Stimulated activated effector memory CD8-positive, alpha-beta T cell treated with anti-CD3 and anti-CD28 coated beads, Interleukin-12 subunit alpha, Interleukin-12 subunit beta, amount 100 ng/mL, for 72 hours (primary cell): ENCODE data around the gene DPPA4.

Experiments
- ATAC-seq: fragments of 150-1000 bp; cut with Tn5 transposase; 2 replicates; pipeline ENCODE4 v1.10.0; 2021
- DNase-seq, 2 donors: peaks; one replicate each; pipeline ENCODE4 v3.0.0; 2021 to 2022; ENCODE audit warnings: low spot score in 2 of 2
- H3K27ac Mint-ChIP-seq: one replicate; pipeline ENCODE4 v1.8.0; 2022; ENCODE audit warnings: mild to moderate bottlenecking, mixed read lengths
- H3K36me3 Mint-ChIP-seq: one replicate; pipeline ENCODE4 v1.8.0; 2022; ENCODE audit warnings: mild to moderate bottlenecking, mixed read lengths
- H3K4me1 Mint-ChIP-seq: one replicate; pipeline ENCODE4 v1.8.0; 2022; ENCODE audit warnings: mixed read lengths
- H3K4me3 Mint-ChIP-seq: one replicate; pipeline ENCODE4 v1.8.0; 2022; ENCODE audit warnings: mild to moderate bottlenecking, mixed read lengths
- H3K9me3 Mint-ChIP-seq: one replicate; pipeline ENCODE4 v1.8.0; 2022; ENCODE audit warnings: mixed read lengths

The DPPA4 gene

GRCh38 chr3:109353057-109353456 lies 15.7 kb upstream of the DPPA4 start:
- Mint-ChIP-seq H3K4me1 (no peaks in the 10 kb centered on the region), H3K9me3 (no peaks in the 10 kb centered on the region), H3K4me3 (no peak overlapping the region), H3K27ac (no peak overlapping the region), H3K36me3 (no peaks in the 10 kb centered on the region)
- DNase-seq (no peak), ATAC-seq (no peak)

DNA sequence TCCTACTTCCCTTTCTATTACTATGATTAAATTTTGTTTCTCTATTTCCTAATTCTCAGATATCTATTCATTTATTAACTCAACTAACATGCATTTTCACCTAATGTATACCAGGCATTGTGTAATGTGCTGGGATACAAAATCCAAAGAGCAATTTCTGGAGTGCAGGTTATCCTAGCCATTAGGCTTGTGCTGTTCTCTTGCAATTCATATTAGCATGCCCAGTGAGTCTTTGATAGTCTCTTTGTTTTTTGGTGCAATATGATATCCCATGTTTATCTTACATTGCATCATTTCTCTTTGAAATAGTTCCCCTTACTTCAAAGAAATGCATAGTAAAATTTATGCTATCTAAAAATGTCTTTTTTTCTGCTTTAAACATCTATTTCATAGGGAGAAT lies 13.9 kb upstream of the DPPA4 start:
- H3K4me3 Mint-ChIP-seq: no peak overlapping the region
- H3K36me3 Mint-ChIP-seq: no peaks in the 10 kb centered on the region
- H3K4me1 Mint-ChIP-seq: no peaks in the 10 kb centered on the region
- H3K9me3 Mint-ChIP-seq: no peaks in the 10 kb centered on the region
- DNase-seq (no peak), ATAC-seq (no peak)
- no peak overlapping the region for H3K27ac Mint-ChIP-seq

DNA sequence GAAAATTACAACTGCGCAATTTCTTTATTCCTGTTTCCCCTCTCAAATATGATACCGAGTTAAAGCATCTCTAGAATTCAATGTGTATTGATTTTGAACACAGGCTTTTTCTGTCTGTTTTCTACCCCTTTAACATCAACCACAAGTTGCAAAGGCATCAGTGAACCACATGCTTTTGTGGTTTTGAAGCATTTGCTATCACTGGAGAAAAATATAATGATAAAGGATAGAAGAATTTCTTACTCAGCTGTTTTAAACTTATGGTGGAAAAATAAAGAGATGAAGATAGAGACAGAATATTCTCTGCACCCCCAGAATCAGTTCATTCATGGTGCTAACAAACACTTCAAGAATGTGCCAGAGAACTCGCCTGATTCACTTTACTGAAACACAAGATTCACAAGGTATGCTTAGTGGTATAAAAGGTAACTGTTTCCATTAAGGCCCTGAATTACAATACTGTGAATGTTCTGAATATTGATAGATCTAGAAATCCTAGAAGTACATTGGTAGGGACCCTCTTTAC lies 9.5 kb upstream of the DPPA4 start:
- Mint-ChIP-seq H3K36me3 (no peaks in the 10 kb centered on the region), H3K9me3 (no peaks in the 10 kb centered on the region), H3K27ac (no peak overlapping the region), H3K4me1 (no peaks in the 10 kb centered on the region), H3K4me3 (no peak overlapping the region)
- ATAC-seq: no peak
- no peak for DNase-seq

DNA sequence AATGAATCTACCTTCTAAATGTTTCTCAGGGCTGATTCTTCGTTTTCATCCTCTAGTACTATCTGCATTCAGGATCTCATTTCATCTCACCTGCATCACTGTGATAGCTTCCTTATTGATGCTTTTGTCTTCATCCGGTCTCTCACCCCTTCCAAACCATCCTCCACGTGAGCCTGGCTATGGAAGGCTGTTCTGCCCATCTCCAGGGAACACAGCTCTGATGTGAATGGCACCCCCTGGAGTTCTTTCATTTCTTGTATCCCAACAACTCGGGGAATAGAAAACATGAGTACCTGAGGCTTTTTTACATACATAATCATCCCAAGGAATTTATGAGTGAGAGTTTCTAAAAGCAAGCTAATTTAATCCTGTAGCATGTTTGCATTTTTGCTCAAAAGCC lies 8.8 kb upstream of the DPPA4 start:
- Mint-ChIP-seq H3K27ac (no peak overlapping the region), H3K36me3 (no peaks in the 10 kb centered on the region), H3K9me3 (no peaks in the 10 kb centered on the region), H3K4me1 (no peaks in the 10 kb centered on the region), H3K4me3 (no peak overlapping the region)
- DNase-seq (no peak), ATAC-seq (no peak)

DNA sequence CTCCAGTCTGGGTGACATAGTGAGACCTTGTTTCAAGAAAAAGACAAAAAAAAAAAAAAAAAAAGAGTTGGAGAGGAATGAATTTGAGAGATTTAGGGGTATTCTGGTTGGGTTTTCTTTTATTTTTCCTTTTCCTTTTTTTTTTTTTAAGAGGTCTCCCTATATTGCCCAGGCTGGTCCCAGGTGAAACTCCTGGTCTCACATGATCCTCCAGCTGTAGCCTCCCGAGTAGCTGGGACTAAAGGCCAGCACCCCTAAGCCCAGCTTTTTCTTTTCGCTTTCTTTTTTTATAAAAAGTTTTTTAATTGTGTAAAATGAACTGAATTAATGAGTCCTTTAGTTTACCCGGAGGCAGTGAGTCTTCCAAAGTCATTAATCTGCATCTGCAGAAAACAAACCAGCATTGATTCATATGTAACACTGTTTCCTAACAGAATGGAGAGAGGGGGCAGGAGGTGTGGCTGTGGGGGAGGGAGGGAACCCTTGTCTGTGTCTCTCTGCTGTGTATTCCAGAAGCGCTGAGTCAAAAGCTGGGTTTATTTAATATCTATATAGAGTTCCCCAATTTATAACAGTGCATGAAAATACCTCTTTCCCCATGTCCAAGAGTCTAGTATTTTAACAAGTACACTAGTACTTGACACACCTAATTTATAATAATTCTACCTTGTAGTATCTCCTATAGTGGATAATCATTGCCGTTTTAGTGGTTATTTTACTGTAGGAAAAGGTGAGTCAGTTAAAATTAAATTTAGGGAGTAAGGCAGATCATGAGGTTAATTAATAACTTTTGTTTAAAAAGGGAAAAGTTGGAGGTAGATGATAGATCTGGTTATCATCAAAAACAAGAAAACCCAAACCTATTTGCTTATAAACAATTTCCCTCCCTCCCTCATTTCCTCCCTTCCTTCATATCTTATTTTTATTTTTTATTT lies 2.6 kb upstream of the DPPA4 start:
- DNase-seq: no peak
- Mint-ChIP-seq H3K27ac (no peak overlapping the region), H3K9me3 (no peaks in the 10 kb centered on the region), H3K4me3 (no peak overlapping the region), H3K36me3 (no peaks in the 10 kb centered on the region), H3K4me1 (peaks cover 16% of the 10 kb centered on the region)
- ATAC-seq: no peak

DNA sequence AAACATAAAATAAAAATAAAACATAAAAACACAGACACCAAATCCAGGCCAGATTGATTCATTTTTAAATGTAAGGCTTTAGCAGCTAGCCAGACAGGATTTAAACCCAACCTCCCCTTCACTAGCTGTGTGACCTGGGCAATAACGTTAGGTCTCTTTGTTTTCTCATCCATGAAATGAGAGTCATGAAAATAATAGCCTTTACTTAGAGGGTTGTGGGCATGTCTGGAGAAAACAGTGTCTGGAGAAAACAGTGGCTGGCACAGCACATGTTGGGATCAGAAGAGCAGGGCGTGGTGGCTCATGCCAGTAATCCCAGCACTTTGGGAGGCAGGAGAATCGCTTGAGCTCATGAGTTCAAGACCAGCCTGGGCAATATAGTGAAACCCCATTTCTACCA lies 1.9 kb upstream of the DPPA4 start:
- no peak overlapping the region for H3K27ac Mint-ChIP-seq
- peaks cover 16% of the 10 kb centered on the region for H3K4me1 Mint-ChIP-seq
- ATAC-seq: no peak
- no peak for DNase-seq
- no peak overlapping the region for H3K4me3 Mint-ChIP-seq
- no peaks in the 10 kb centered on the region for H3K9me3 Mint-ChIP-seq
- H3K36me3 Mint-ChIP-seq: no peaks in the 10 kb centered on the region

DNA sequence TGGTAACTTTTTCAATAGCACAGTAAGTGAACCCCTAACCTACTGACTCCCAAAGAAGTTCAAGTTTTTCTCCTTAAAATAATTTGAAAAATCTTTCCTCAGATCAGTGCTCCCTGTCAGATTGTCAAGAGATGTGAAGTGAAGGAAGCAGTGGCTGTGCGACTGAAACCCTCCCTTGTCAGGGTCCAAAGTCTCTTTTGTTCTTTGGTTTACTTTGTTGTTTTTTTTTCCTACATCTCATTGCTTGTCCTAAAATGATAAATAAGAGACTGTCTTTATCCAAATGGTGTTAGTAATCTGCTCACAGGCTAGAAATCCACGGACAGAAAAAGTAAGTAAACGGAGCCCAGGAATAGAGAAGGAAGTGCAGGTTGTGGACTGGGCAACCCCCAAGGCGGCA lies 976 bp upstream of the DPPA4 start:
- DNase-seq: no peak
- no peak for ATAC-seq
- Mint-ChIP-seq H3K4me1 (peaks cover 16% of the 10 kb centered on the region), H3K36me3 (no peaks in the 10 kb centered on the region), H3K4me3 (no peak overlapping the region), H3K27ac (no peak overlapping the region), H3K9me3 (no peaks in the 10 kb centered on the region)

DNA sequence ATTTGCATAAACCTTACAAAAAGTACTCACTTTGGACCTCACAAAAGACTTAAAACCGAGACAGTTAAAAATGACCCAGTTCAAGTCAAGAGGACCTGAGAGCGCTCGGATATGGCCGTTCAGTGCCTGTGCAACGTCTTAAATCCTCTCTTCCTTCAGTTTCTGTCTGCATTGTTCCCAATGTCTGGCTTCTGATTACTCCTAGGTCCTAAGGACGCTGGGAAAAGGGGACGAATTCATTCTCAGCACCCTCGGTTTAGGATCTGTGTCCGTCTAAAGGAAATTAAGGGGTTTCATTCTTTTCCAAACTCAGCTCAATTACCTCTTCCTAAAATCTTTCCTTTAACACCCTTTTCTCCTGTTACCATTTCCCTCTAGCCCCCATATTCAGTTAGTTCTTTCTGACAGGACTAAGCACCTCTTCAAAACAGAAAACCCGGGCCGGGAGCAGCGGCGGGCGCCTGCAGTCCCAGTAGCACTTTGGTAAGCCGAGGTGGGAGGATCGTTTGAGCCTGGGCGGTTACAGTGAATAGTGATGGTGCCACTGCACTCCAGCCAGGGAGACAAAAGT lies 970 bp downstream of the DPPA4 start:
- no peak for DNase-seq
- H3K4me1 Mint-ChIP-seq: peaks cover 16% of the 10 kb centered on the region
- peak; percentile 50 for ATAC-seq
- H3K9me3 Mint-ChIP-seq: no peaks in the 10 kb centered on the region
- peak overlapping the region; percentile 52 for H3K4me3 Mint-ChIP-seq
- no peak overlapping the region for H3K27ac Mint-ChIP-seq
- H3K36me3 Mint-ChIP-seq: no peaks in the 10 kb centered on the region

DNA sequence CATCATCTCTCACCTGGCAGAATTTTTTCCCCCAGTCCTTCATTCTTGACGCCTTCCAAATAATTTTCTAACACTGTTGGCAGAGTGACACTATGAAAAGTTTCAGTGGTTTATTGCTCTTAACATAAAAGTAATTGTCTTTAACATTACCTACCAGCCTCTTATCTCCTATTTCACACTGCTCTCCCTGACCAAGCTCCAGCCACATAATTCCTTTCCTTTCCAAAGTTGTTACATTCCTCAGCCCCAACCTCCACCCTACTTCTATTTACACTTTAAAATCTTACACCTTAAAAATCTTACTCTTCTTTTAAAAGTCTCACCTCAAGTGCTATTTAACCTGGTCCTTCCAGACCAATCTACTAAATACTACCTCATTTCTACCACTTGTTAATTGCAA lies 2.8 kb downstream of the DPPA4 start:
- Mint-ChIP-seq H3K4me3 (no peak overlapping the region), H3K27ac (no peak overlapping the region), H3K9me3 (no peaks in the 10 kb centered on the region), H3K36me3 (no peaks in the 10 kb centered on the region), H3K4me1 (peaks cover 16% of the 10 kb centered on the region)
- ATAC-seq (no peak), DNase-seq (no peak)

DNA sequence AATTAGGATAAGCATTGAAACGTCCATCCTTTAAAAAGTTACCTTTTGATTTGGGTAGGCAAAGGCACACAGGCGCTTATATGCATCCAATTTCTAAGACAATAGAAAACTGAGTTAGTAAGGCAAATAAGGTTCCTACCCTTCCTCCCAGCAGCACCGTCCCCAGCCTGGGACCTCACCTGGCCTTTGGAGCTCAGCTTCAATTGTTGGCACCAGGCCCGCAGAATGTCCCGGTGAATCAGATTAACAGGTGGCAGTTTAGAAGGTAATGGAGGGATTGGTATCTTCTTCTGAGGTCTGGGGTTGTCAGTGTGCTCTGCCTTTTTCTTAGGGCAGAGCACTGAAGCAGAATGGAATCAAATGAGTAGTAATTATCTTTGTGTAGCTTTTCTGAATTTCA lies 5.7 kb downstream of the DPPA4 start:
- Mint-ChIP-seq H3K9me3 (no peaks in the 10 kb centered on the region), H3K4me3 (no peak overlapping the region), H3K36me3 (no peaks in the 10 kb centered on the region), H3K4me1 (peaks cover 5% of the 10 kb centered on the region), H3K27ac (no peak overlapping the region)
- ATAC-seq (no peak), DNase-seq (no peak)

GRCh38 chr3:109330405-109330804 lies 6.9 kb downstream of the DPPA4 start:
- Mint-ChIP-seq H3K4me1 (no peaks in the 10 kb centered on the region), H3K27ac (no peak overlapping the region), H3K4me3 (no peak overlapping the region), H3K36me3 (no peaks in the 10 kb centered on the region), H3K9me3 (no peaks in the 10 kb centered on the region)
- ATAC-seq (no peak), DNase-seq (no peak)

DNA sequence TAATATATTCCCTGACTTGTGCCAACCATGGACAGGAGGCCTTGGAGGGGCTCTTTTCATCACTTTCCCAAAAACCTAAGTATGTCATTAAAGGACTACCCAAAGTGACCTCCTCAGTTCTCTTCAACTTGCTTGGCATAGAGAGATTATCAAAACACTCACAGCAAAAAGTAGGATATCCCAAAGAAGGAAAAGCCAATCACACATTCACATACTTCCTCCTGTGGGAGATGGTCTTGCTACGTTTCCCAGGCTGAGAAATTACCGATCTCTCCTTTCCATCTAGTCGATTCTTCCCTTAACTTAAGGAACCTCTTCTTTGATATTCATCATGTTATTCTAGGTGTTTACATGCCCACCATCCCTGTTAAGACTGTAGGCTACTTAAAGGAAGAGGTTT lies 9.1 kb downstream of the DPPA4 start:
- Mint-ChIP-seq H3K9me3 (no peaks in the 10 kb centered on the region), H3K4me3 (no peak overlapping the region), H3K36me3 (no peaks in the 10 kb centered on the region), H3K27ac (no peak overlapping the region), H3K4me1 (no peaks in the 10 kb centered on the region)
- ATAC-seq (no peak), DNase-seq (no peak)

DNA sequence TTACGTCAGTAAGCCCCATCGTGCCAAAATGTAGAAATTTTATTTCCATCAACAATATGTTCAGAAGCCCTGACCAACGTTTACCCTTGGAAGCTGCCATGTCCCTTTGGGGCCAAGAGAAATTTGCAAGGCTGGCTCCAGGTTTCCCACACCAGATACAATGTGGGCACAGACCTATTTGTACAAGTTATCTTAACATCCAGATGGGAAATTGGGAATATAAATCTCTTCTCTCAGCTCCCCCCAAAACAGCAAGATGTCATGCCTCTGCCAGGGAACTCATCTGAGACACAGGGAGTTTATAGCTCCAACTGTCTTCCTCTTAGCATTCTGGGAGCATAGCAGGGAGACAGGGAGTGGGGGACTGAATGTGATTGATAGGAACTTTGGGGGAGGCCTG lies 11.7 kb downstream of the DPPA4 start:
- H3K9me3 Mint-ChIP-seq: no peaks in the 10 kb centered on the region
- no peak overlapping the region for H3K27ac Mint-ChIP-seq
- no peak for DNase-seq
- H3K36me3 Mint-ChIP-seq: no peaks in the 10 kb centered on the region
- ATAC-seq: no peak
- no peaks in the 10 kb centered on the region for H3K4me1 Mint-ChIP-seq
- H3K4me3 Mint-ChIP-seq: no peak overlapping the region

GRCh38 chr3:109325109-109325508 lies 12.2 kb downstream of the DPPA4 start:
- Mint-ChIP-seq H3K4me1 (no peaks in the 10 kb centered on the region), H3K4me3 (no peak overlapping the region), H3K9me3 (no peaks in the 10 kb centered on the region), H3K36me3 (no peaks in the 10 kb centered on the region), H3K27ac (no peak overlapping the region)
- DNase-seq (no peak), ATAC-seq (no peak)

DNA sequence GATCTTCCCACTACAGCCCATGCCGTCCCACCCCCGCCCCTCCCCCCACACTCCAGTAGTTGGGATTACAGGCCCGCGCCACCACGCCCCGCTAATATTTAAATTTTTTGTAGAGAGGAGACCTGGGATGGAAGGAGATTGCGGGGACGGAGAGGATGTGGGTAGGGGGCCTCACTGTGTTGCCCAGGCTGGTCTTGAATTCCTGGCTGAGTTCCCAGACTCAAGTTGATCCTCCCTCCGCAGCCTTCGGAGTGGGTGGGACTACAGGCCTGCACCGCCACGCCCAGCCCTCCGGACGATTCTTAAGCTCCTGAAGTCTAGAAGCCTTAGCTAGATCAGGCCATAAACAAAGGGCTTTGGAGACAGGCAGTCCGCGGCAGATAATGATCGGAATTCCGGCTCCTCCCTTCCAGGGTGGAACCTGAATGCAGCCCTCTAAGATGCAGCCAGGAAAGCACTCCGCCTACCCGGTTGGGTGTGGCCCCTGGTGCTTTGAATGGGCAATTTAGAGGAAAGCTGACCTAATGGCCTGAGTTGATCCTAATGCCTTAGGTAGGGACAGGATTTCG lies 21.1 kb downstream of the DPPA4 start, which contains the start of gene DPPA2:
DPPA2 (minus strand) TSS at position 356 of the 569 bp plus-strand sequence. CDS start 1,975 bp downstream, outside the sequence.
- ATAC-seq: no peak
- no peak within 1 kb of the TSS for H3K4me3 Mint-ChIP-seq

DNA sequence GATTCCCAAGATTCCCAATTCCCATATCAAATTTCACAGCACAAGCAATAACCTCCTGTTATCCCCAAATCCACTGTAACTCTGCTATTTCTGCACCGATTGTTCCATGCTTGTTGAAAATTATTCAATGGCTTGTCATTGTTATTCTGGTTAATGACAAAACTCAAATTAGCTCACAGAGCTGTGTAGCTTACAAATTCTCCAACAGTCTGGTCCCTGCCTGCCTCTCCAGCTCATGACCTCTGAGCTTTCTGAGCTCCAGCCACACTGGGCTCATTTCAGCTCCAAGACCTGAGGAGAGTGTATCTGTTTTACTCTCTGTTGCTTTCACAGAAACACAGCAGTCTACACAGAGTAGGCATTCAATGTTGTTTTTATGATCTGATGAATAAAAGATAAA lies 24.3 kb downstream of the DPPA4 start:
- DNase-seq: no peak

More for the DNA sequence above, 21.1 kb downstream of the DPPA4 start, which contains the start of gene DPPA2:
- Mint-ChIP-seq H3K9me3 (no peaks in the 10 kb centered on the region), H3K27ac (no peak within 1 kb of the TSS), H3K36me3 (no peaks in the 10 kb centered on the region), H3K4me1 (no peaks in the 10 kb centered on the region)
- no peak for DNase-seq

More for the DNA sequence above, 24.3 kb downstream of the DPPA4 start:
- H3K27ac Mint-ChIP-seq: no peak overlapping the region
- no peaks in the 10 kb centered on the region for H3K36me3 Mint-ChIP-seq
- no peaks in the 10 kb centered on the region for H3K9me3 Mint-ChIP-seq
- no peak for ATAC-seq
- no peak overlapping the region for H3K4me3 Mint-ChIP-seq
- no peaks in the 10 kb centered on the region for H3K4me1 Mint-ChIP-seq
